ENCODE results near the gene ACOX1.

DNA sequence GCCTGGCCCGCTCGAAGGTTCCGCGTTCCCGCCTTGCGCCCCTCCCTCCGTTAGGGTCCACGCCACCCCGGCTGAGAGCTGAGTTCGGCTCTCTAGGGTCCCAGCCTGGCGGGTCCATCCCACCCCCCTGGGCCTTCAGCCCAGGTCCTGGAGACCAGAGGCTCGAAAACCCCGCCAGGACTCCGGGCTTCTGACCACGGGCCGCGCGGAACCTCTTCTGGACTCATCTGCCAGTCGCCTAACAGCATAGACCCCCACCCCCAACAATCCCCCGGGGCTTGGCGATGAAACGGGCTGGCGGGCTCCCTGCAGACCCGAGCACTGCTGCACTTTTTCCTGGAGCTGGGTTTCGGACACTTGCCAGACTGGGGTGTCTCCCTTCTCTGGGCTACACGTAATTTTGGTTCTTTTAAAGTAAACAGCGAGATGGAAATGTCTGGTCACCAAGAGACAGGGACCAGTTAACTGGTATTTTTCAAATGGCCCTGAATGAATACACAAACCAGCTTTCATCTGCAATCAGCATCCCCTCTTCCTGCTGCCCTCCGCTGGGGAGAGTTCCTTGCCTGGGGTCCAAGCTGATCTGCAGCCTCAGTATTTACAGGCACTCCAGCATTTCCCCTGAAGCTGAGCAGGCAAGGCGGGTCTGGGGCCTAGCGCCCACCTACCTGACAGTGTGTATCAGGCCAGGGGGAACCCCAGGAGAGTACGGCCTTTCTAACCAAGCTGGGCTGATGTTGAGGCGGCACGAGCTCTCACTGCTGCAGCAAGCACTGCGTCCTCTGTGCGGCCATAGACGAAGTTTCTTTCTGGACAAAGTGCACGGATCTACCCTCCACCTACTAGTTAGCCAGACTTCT is 81.6 kb downstream of the ACOX1 start:
- no peak for TF ChIP-seq CTCF (IDR thresholded peaks at IDR 0.05; ENCODE audit: borderline replicate concordance, extremely low read depth, low read length, poor library complexity, severe bottlenecking)
- no peak for TF ChIP-seq EZH2 (IDR thresholded peaks at IDR 0.05; ENCODE audit: borderline replicate concordance, low read depth, low read length, severe bottlenecking)
